WI38 (cell line): Measurements from ENCODE around the gene BRSK1.
"Not testable (repeated sequence)": the region's sequence is repeated elsewhere in the genome, so short reads cannot be mapped to it uniquely, and the experiment has no call there.

Experiments used
- H3K4me3 ChIP-seq: 2 replicates; pipeline ENCODE4 v1.5.1; 2011; ENCODE audit warnings: low read depth, mild to moderate bottlenecking, control low read depth, low read length
- CTCF ChIP-seq: IDR thresholded peaks from 2 replicates; pipeline ENCODE4 v1.5.1; 2012; ENCODE audit warnings: low read depth, mild to moderate bottlenecking, control low read depth, low read length

BRSK1 gene

GRCh38 chr19:55325172-55325571 lies 41.4 kb downstream of the BRSK1 start, which contains the start of gene TMEM150B:
Gene TMEM150B, minus strand, starts transcription at chr19:55325341. Its CDS starts 4,305 bp downstream, at chr19:55321036.
- TF ChIP-seq CTCF = no peak
- H3K4me3 ChIP-seq = no peak within 1 kb of the TSS

GRCh38 chr19:55328774-55329318 lies 45.0 kb downstream of the BRSK1 start:
- not testable (repeated sequence) for H3K4me3 ChIP-seq

GRCh38 chr19:55329791-55330190 lies 46.0 kb downstream of the BRSK1 start:
- H3K4me3 ChIP-seq = not testable (repeated sequence)

GRCh38 chr19:55333870-55334269 lies 50.1 kb downstream of the BRSK1 start:
- H3K4me3 ChIP-seq = no peak overlapping the region
- TF ChIP-seq CTCF = no peak

- TF ChIP-seq CTCF = no peak
- no peak overlapping the region for H3K4me3 ChIP-seq
These were observed 52.3 kb downstream of the BRSK1 start for GRCh38 chr19:55336101-55336500.

- 0 out of 2 replicates have a peak, but pooled peaks have one; percentile 3 for TF ChIP-seq CTCF
- peak within 1 kb of the TSS; percentile 75 for H3K4me3 ChIP-seq
These were observed 55.5 kb downstream of the BRSK1 start, which contains the start of gene KMT5C for GRCh38 chr19:55339105-55339888. Gene KMT5C, plus strand, starts transcription at chr19:55339876. Its CDS starts 2,061 bp downstream, at chr19:55341937.

GRCh38 chr19:55339889-55340783 lies 56.3 kb downstream of the BRSK1 start:
- TF ChIP-seq CTCF = no peak
- peak overlapping the region; percentile 75 for H3K4me3 ChIP-seq

- peak overlapping the region; percentile 75 for H3K4me3 ChIP-seq
- TF ChIP-seq CTCF = no peak
These were observed 57.0 kb downstream of the BRSK1 start for GRCh38 chr19:55340784-55341147.
